Fibroblast of pulmonary artery (primary cell): ENCODE data around the gene MAGI3.
"Not testable (repeated sequence)": the region's sequence is repeated elsewhere in the genome, so short reads cannot be mapped to it uniquely, and the experiment has no call there.

Source experiments
- DNase-seq: peaks from one replicate; pipeline ENCODE4 v3.0.0-alpha.2; 2010; ENCODE audit warnings: low read depth
- H3K4me3 ChIP-seq: replicated peaks from 2 replicates; pipeline ENCODE4 v1.5.1; 2011; ENCODE audit warnings: low read depth, mild to moderate bottlenecking, control low read depth, low read length, moderate library complexity
- TF ChIP-seq, protein P1 (sequence below): IDR thresholded peaks from 2 replicates; pipeline ENCODE4 v1.5.1; 2011; ENCODE audit warnings: mild to moderate bottlenecking, control low read depth, low read length, inconsistent platforms; ENCODE audit errors: missing control alignments

MAGI3 gene

DNA sequence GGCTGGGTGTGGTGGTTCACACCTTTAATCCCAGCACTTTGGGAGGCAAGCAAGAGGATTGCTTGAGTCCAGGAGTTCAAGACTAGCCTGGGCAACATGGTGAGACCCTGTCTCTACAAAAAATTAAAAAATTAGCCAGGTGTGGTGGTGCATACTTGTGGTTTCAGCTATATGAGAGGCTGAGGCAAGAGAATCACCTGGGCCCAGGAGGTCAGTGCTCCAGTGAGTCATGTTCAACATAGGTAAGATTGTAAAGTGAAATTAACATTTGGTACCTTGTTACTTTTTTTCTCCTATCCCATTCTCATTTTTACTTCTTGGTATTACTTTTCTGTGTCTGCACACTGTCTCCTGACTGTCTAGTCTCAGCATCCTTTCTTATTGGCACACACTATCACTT lies 19.0 kb downstream of the MAGI3 start:
- H3K4me3 ChIP-seq = no peak overlapping the region
- TF ChIP-seq, protein P1, sequence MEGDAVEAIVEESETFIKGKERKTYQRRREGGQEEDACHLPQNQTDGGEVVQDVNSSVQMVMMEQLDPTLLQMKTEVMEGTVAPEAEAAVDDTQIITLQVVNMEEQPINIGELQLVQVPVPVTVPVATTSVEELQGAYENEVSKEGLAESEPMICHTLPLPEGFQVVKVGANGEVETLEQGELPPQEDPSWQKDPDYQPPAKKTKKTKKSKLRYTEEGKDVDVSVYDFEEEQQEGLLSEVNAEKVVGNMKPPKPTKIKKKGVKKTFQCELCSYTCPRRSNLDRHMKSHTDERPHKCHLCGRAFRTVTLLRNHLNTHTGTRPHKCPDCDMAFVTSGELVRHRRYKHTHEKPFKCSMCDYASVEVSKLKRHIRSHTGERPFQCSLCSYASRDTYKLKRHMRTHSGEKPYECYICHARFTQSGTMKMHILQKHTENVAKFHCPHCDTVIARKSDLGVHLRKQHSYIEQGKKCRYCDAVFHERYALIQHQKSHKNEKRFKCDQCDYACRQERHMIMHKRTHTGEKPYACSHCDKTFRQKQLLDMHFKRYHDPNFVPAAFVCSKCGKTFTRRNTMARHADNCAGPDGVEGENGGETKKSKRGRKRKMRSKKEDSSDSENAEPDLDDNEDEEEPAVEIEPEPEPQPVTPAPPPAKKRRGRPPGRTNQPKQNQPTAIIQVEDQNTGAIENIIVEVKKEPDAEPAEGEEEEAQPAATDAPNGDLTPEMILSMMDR = no peak
- DNase-seq = no peak

DNA sequence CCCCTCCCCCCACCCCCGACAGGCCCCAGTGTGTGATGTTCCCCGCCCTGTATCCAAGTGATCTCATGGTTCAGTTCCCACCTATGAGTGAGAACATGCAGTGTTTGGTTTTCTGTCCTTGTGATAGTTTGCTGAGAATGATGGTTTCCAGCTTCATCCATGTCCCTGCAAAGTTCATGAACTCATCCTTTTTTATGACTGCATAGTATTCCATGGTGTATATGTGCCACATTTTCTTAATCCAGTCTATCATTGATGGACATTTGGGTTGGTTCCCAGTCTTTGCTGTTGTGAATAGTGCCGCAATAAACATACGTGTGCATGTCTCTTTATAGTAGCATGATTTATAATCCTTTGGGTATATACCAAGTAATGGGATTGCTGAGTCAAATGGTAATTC lies 21.7 kb downstream of the MAGI3 start:
- not testable (repeated sequence) for DNase-seq, H3K4me3 ChIP-seq

DNA sequence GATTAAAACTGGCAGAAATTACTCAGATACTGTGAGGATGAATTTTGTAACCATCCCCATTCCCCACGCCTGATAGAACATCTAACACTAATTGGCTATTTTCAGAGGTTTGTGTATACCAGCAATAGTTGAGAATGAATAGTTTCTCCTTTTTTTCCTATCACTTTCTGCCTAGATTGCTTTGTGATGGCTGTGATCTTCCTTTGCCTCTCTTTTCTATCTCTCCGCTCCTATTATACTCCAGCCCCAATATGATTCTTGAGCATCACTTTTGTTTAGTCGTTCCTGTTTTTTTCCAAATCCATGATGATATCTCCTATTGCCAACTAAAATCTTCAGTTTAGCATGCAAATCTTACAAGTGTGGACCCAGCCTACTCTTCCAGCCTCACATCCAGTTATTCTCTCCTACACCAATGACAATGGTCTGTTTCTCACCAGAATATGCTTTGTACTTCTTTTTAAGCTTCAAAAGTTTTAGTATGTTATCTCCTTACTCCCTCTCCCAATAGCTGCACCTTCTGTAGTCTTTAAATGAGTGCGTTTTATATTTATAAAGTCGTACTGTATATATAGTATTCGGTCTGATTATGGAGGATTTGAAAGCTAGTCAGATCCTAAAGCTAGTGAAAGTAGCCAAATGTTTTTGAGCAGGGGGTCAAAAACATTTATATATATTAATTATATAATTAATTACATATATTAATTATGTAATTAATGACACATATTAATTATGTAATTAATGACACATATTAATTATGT lies 25.2 kb downstream of the MAGI3 start:
- TF ChIP-seq, protein P1 = no peak
- no peak overlapping the region for H3K4me3 ChIP-seq
- no peak for DNase-seq

DNA sequence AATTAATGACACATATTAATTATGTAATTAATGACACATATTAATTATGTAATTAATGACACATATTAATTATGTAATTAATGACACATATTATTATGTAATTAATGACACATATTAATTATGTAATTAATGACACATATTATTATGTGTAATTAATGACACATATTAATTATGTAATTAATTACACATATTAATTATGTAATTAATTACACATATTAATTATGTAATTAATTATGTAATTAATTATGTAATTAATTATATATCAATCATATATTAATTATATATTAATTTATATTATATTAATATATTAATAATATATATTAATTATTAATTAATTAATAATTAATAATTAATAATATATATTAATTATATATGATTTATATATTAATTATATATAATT lies 25.8 kb downstream of the MAGI3 start:
- DNase-seq, H3K4me3 ChIP-seq: not testable (repeated sequence)

DNA sequence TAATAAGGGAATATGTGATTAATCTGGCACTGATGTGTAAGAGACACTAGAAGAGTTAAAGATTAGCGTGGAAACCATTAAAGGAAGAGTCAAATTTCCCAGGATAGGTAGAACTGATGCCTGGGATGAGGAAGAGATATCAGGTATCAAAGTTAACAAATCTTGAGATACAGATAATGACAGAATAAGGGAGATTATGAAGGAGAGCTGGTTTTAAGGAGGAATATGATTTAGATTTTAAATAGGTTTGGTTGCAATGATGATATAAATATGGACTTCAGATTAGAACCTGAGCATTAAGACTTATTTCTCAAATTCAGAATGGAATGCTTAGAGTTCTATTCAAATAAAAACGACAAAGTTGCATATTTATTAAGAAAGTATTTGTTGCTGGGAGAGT lies 26.2 kb downstream of the MAGI3 start:
- TF ChIP-seq, protein P1 = no peak

DNA sequence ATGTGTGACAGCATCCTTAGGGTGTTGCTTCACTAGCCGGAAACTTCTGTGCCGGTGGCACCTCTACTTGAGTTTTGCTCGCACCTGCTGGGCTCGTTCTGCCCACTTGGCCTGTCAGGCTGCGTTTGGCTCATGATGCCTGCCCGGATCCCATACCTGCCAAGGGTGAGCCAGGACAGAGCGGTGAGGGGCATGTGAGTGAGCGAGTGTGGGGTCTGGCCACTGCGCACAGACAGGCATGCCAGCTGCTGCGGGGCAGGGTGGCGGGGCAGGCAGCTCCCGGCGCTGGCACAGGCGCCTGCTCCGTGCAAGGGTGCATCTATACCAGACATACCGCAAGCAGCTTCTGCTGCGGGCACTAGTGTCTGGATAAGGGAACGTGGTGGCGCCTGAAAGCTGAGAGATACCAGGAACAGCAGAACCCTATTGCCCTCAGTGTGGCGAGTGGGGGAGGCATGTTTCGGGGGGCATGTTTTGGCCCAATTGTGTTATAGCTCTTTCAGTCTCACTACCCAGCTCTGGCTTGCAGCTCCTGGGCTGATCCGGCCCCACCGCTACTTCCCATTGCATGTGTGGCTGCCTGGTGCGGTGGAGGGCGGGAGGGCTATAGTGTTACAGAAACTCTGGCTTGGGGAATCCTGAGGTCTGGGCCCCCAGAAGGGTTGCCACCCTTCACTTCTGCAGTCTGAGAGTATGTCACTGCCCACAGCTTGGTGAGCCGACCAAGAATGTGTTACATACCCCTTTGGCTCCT lies 32.2 kb downstream of the MAGI3 start:
- no peak overlapping the region for H3K4me3 ChIP-seq
- DNase-seq = no peak
- TF ChIP-seq, protein P1 = no peak

More for the DNA sequence above, 26.2 kb downstream of the MAGI3 start:
- no peak overlapping the region for H3K4me3 ChIP-seq
- no peak for DNase-seq

DNA sequence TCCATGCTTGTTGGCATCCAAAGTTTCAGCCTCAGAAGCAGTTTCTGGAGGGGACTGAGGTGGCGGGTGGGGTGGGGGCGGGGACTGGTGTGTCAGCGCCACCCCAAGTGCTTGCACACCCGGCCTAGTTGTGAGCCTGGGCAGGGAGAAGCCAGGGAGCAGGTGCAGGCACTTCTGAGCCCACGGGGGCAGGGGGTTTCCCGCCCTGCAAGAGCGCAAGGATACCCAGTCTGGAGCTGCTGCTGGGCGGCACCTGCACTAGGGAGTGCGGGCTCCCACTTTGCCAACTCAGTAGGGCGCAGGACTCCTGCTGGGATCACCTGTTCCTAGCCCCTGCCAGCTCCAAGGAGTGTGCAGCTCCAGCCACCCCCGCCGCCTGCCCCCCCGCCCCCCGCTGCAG lies 33.5 kb downstream of the MAGI3 start:
- TF ChIP-seq, protein P1 = no peak
- DNase-seq = no peak

DNA sequence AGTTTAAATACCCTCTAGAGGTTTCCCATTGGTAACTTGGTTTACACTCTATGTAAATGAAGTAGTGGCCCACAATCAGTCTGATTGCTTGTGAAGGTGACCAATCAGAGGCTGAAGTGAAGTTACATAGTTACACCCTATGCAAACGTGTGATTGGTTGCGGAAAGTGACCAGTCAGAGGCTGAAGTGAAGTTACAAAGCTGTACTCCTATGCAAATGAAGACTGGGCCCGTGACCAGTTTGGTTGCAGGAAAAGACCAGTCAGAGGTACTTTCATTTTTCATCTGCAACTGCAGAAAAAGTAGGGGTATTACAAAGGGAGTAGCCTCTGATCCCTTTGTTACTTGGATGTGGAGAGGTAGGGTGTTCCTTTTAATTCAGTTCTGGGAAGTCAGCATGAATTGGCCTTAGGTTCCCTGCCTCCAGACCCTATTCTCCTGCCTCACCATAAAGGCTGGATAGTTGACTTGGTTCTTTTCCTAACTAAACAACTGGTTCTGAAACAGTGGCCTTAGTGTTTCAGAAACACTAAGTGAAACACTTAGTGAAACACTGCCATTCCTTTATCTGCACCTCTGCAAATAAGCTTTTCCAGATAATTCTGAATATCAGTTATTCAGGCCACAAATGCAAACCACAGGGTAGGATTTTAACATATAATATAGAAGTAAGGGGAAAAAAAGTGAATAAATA lies 39.3 kb downstream of the MAGI3 start:
- DNase-seq = peak; percentile 32
- TF ChIP-seq, protein P1 = no peak
- no peak overlapping the region for H3K4me3 ChIP-seq

More for the DNA sequence above, 33.5 kb downstream of the MAGI3 start:
- H3K4me3 ChIP-seq = no peak overlapping the region
